ENCODE measurements around the gene RAB9B. TPM values are rescaled to one million over a fixed set of nuclear protein-coding genes. Genes with fewer than 3 reads are reported as not detected.

RAB9B gene
- polyA plus RNA-seq (2011; rRNA removed) (0.52 and 0.71 TPM in 2 replicates), polyA minus RNA-seq (2011; rRNA and poly(A)+ RNA removed) (0.32 and 0.43 TPM in 2 replicates)

GRCh38 chrX:103831803-103832544 is at the start of gene RAB9B:
RAB9B (minus strand) TSS chrX:103832257; CDS start chrX:103825784, 6,473 bp downstream.
- Histone ChIP-seq H3K27me3 (ENCODE audit: control insufficient read depth, insufficient read depth, low read length) (peaks cover 7% of the 10 kb centered on the region), H3K27ac (ENCODE audit: low read depth, low read length) (no peak within 1 kb of the TSS), H3K4me3 (ENCODE audit: low read depth, low read length) (peak within 1 kb of the TSS; percentile 64), H3K9me3 (ENCODE audit: control insufficient read depth, insufficient read depth, low read length) (no peaks in the 10 kb centered on the region)
- POLR2A ChIA-PET = no interaction called here
- DNase-seq (ENCODE audit: low read depth, low spot score) = no peak
- CTCF ChIA-PET = interaction anchor here (0.6 to 2.2 kb wide), 5 partner anchors 9 to 690 kb away, joined by 4 to 19 read pairs (median 5); no protein-coding TSS in a partner anchor
- no peak for TF ChIP-seq CTCF (IDR thresholded peaks at IDR 0.05; ENCODE audit: low read depth, low read length)

- H3K27ac ChIP-seq (ENCODE audit: low read depth, low read length) = no peak overlapping the region
- H3K27me3 ChIP-seq (ENCODE audit: control insufficient read depth, insufficient read depth, low read length) = no peaks in the 10 kb centered on the region
- CTCF ChIA-PET = no interaction called here
- no peak for DNase-seq (ENCODE audit: low read depth, low spot score)
- POLR2A ChIA-PET = no interaction called here
- TF ChIP-seq CTCF (IDR thresholded peaks at IDR 0.05; ENCODE audit: low read depth, low read length) = no peak
- no peak overlapping the region for H3K4me3 ChIP-seq (ENCODE audit: low read depth, low read length)
- no peaks in the 10 kb centered on the region for H3K9me3 ChIP-seq (ENCODE audit: control insufficient read depth, insufficient read depth, low read length)
Observed at GRCh38 chrX:103879339-103879738, 47.3 kb upstream of the RAB9B start.

- Histone ChIP-seq H3K27ac (ENCODE audit: low read depth, low read length) (no peak overlapping the region), H3K27me3 (ENCODE audit: control insufficient read depth, insufficient read depth, low read length) (no peaks in the 10 kb centered on the region), H3K9me3 (ENCODE audit: control insufficient read depth, insufficient read depth, low read length) (no peaks in the 10 kb centered on the region), H3K4me3 (ENCODE audit: low read depth, low read length) (no peak overlapping the region)
- CTCF ChIA-PET = no interaction called here
- POLR2A ChIA-PET = no interaction called here
- peak; percentile 24 for DNase-seq (ENCODE audit: low read depth, low spot score)
- TF ChIP-seq CTCF (IDR thresholded peaks at IDR 0.05; ENCODE audit: low read depth, low read length) = no peak
Observed at GRCh38 chrX:103878466-103879122, 46.5 kb upstream of the RAB9B start.

- no peak for DNase-seq (ENCODE audit: low read depth, low spot score)
- ChIA-PET CTCF (no interaction called here), POLR2A (no interaction called here)
- Histone ChIP-seq H3K9me3 (ENCODE audit: control insufficient read depth, insufficient read depth, low read length) (no peaks in the 10 kb centered on the region), H3K27ac (ENCODE audit: low read depth, low read length) (no peak overlapping the region), H3K4me3 (ENCODE audit: low read depth, low read length) (no peak overlapping the region), H3K27me3 (ENCODE audit: control insufficient read depth, insufficient read depth, low read length) (no peaks in the 10 kb centered on the region)
- TF ChIP-seq CTCF (IDR thresholded peaks at IDR 0.05; ENCODE audit: low read depth, low read length) = no peak
Observed at GRCh38 chrX:103877571-103877970, 45.5 kb upstream of the RAB9B start.

Measured in AG04450 (cell line).